Dermis blood vessel endothelial cell (primary cell): Measurements from ENCODE around the gene PAPSS1. TPM values are rescaled to one million over a fixed set of nuclear protein-coding genes. Genes with fewer than 3 reads are reported as not detected.

Source experiments
- DNase-seq: peaks from one replicate; pipeline ENCODE4 v3.0.0; 2010
- total RNA-seq: library from RNA; depleted of rRNA; stranded (reverse); fragments of >200 nt; gene quantifications from 2 replicates; pipeline ENCODE4 v1.2.3, GENCODE V29; 2014

Gene PAPSS1
- total RNA-seq, 1 donor from 2014 or later = 51.9 TPM

DNA sequence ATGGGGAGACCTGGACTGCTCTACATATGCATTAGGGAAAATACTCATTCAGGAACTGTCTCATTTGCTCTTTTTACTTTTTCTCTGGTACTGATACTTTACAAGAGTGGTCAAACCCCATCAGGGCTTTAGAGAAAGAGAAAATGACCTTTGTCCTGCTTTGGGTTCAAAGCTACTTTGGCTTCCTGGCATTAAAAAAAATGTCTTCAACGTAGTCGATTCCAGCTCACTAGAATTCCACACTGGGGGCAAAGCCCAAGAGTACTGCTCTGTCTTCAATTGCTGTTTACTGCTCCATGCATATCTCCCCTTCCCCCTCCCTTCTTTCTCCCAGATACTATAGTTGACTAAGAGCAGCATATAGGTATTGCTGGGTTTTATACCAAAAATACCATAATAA is 98.0 kb downstream of the PAPSS1 start:
- no peak for DNase-seq

DNA sequence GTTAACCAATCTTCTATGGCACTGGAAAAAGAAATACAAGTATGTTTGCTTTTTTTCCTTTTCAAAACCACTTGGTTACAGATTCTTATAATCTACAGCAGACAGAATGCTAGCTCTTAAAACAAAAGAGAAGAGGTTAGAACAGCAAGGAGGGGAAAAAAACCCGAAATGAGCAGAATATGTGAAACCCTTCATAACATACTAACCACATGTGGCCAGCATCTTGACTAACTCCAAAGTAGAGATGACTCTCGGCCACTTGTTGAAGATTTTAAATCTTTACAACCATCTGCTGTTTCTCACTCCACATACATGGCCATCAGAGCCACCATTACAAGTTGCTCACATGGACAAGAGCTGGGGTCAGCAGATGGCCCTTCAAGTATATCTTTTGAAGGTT is 100.3 kb downstream of the PAPSS1 start:
- no peak for DNase-seq

DNA sequence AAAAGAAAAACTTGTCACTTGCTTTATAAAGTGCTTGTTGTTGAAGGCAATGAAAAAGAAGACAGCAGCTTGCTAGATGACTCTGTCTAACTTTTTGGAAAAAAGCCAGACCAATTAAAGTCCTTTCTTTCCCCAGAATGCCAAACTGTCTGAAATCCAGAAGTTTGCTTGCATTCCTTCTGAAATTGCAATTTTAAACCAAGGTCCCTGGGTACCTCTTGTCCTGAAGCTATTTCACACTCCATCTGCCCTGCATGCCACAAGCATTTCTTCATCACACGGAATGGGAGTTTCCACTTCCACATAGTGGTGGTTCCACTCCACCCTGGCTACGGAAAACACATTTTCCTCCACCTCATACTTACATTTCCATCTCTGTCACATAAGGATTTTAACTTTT is 101.0 kb downstream of the PAPSS1 start:
- peak; percentile 7 for DNase-seq

DNA sequence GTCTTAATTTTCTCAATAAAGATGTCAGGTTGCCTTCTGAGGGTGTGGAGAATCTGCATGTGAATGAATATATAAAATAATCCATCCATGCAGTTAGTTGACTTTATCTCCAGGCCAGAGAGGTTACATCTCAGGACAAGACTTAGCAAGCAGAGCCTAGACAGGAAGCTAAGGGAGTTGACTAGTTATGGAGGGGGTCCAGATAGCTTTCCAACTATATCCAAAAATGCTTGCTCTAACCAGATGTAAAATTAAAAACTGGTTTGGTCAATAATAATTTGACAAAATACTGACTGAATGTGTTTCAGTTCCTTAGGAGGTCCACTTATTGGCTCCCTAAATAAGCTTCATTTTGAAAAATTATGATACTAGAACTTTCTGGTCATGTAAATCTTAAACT is 101.4 kb downstream of the PAPSS1 start:
- DNase-seq = no peak

DNA sequence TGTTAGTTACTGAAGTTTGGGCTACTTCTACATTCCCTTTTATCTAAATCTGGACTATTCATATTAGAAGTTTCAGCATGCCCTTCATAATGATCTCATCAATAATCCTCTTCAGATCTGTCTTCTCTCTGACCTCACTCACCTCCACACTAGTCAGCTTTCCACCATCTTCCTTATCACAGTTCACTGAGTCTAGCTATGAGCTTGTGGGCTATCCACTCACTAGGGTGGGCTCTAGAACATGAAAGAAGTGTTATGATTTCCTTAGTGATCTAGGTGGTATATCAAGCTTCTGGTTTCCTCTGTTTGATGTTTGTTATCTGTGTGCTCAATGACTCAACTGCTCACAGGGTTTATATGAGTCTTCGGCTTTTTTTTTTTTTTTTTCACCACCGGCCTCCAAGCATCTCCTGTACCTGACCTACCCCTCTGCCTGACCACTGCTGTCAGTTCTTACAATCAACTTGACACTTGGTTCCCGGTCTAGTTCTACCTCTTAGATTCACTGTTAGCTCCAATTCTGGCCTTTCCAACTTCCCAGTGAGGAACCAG is 103.1 kb downstream of the PAPSS1 start:
- no peak for DNase-seq

DNA sequence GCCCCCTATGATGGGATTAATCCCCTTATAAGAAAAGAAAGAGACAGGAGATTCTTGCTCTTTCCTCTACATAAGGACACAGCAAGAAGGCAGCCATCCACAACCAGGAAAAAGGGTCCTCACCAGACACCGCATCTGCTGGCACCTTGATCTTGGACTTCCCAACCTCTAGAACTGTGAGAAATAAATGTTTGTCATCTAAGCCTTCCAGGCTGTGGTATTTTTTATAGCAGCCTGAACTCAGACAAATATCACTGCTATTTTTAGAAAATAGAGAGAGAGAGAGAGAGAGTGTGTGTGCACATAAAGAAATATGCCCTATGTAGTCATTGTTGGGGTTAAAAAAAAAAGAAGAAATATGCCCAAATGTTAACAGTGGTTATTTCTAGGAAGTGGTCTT is 104.2 kb downstream of the PAPSS1 start:
- DNase-seq = no peak

DNA sequence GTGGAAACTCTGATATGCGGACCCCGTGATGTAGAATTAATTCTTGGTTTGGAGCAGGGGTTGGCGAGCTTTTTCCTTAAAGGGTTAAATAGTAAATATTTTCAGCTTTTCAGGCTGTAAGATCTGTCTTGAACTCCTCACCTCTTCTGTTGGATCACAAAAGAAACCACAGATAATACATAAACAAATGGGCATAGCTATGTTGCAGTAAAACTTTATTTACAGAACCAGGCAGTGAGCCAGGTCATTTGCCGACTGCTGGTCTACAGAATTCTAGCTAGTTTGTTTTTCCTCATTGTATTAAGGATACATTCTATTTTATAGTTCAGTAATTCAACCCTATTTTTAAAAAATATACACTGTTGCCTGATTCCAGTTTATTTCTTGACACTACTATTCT is 116.6 kb downstream of the PAPSS1 start:
- DNase-seq = no peak

DNA sequence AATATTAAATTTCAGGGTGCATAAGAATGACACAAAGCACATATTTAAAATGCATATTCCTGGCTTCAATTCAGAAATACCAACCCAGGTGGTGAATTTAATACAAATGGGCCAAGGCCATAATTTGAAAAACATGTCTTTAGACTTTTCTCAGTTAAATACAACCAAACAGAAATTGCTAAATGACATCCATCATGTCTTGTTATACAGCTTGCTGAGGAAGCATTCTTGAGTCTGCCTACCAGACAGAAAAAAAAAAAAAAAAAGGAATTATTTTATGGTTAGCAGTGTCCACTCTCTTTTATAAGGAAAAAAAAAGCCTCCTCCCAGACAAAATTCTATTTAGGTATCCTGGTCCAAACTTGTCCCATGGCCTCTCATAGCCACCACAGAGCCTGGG is 119.1 kb downstream of the PAPSS1 start:
- DNase-seq = no peak

DNA sequence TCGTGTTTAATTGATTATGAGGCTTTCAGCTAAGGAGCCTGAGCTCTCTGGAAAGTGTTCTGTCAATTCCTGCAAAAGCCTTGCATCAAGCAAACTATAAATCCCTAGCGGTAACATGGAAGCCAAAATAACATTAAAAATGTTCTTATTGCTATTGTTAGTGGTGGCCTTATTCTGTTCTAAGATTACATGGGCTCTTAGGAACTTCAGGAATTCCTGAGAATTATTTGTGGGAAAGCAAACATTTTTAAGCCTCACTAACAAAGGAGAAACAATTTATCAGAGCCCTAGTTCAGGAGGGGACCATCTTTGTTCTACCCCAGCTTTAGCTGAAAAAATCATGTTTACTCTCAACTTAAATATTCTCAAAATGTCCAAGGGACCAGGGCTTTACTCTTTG is 119.6 kb downstream of the PAPSS1 start:
- no peak for DNase-seq

DNA sequence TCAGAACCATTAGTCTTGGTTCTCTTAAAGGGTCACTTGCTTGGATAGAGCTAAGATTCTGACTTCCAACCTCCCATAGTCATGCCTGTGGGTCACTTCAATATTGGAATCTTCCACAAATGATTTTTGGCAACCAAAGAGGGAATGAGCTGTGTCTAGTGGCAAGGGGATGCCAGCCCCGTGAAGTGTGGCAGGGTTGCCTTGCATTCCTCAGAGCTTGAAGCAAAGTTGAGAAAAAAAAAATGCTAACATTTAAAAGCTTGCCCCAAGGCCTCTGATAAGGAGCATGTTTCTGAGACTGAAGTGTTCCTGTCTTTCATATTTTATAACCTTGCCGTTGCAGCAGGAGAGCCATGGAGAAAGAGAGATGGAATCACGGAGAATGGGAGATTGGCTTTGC is 120.2 kb downstream of the PAPSS1 start:
- no peak for DNase-seq

DNA sequence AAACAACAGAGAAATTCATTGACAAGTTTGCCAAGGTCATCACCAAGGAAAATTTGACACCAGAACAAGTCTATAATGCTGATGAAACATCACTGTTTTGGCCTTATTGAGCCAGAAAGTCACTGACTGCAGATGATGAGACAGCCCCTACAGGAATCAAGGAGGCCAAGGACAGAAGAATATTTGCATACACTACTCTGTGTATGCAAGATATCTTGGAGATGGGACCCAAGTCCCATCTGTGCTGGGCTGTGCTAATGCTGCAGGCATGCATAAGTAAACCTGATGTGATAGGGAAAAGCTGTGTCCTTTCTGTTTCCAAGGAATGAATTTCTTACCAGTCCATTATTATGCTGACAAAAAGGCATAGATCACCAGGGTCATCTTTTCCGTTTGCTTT is 126.8 kb downstream of the PAPSS1 start:
- DNase-seq = no peak

DNA sequence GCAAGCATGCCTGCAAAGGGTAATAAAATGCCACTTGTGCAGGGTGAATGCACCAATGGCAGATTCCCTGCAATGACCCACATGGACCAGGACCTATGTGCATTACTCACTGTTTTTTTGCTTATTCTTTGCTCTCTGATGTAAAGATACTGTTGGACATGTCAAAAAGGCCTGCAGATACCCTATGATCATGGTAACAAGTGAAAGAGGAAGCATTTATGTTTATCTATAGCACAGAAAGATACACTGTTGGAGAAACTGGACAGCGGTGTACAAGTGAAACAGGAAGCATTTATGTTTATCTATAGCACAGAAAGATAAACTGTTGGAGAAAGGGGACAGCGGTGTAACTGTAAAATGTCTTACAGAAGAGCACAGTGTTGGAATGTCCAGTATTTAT is 127.5 kb downstream of the PAPSS1 start:
- DNase-seq = no peak

DNA sequence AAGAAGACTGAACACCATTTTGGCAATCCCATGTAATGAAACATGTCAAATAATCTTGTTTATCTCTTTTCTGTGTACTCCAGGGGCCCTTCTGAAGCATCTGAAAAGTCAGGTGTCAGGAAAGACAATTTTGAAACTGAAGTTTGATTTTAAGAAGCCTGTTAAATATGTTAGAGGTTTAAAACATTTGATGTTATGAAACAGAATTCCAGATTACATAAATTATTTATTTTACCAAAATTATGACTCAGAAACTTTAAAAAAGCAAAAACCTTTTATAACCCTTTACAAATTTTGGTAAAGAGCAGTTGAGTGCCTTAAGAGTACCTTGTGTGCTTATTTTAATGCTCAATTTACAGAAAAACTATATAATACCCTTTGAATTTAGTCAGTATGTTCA is 130.8 kb downstream of the PAPSS1 start:
- no peak for DNase-seq

DNA sequence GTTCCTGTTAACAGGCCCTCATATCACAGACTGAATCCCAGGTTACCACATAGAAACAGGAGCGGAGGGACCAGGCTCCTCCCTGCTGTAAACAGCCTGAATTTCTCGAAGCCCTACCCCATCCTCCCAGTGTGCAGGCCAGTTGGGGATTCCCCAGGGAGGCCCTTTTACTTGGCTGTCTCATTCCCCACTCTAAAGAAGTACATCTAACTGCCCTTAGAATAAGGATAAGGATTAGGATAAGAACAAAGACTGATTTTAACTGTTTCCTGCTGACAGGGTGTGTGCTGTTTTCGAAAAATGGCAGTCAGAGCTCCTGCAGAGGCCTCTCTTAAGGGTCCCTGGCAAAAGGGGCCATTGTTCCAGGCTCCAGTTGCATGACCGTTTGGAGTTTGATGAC is 133.7 kb downstream of the PAPSS1 start:
- no peak for DNase-seq

DNA sequence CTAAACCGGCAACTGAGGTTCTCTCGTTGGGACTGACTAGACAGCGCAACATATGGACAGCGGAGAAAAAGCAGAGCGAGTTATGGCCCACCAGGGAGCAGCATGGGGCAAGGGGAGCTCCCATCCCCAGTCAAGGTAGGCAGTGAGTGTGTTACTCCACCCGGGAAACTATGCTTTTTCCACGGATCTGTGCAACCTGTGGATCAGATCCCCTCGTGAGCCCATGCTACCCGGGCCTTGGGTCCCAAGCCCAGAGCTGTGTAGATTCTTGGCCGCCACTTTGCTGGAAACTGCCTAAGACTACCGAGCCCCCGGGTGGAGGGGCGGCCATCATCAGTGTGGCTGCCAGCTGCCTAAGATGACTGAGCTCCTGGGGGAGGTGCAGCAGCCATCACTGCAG is 140.9 kb downstream of the PAPSS1 start:
- DNase-seq = no peak

DNA sequence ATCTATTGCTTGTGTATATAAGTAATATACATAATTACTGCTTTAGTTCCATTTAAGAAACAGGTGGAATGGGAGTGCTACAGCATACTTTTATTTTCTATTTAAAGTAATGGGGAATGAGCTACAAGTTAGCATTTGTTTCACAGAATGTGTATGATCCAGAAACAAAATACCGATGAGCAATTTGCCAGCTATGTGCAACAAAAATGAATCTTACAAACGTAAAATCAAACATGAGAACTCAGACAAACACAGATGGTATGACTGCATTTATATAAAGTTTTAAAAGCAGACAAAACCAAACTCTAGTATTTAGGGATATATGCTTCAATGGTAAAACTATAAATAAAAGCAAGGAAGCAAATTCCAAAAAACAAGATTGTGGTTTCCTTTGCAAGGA is 141.7 kb downstream of the PAPSS1 start:
- no peak for DNase-seq

DNA sequence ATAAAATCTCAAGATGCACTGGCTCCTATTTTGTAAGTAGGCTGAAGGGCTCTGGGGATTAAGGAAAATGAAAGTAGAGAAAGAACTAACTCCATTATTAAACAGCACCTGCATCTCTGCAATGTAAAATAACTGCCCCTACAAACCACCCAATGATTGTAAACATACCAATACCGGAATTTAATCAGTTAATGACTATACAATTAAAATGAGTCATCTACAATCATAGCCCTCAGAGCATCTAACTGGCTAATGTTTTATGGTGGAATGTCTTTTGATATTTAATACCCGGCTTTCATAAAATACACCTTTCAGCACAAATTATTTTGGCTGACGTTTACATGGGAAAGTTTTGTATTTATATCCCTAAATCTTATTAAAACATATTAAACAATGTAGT is 142.3 kb downstream of the PAPSS1 start:
- no peak for DNase-seq

DNA sequence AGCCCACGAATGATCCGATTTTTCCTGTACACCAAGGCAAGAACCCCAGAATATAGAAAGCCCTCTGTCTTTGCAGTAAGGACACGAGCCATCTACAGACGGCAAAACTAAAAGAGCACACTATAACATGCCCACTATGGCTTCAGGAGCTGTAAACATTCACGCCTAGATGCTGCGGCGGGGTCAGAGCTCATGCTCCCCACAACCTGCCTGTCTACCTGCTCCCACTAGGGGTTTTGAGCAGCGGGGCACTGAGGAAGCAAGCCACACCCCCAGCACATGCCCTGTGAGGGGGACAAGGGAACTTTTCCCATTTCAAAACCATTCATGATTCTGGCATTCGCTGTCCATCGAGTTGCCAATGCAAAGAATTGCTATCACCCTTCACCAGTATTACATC is 144.8 kb downstream of the PAPSS1 start:
- no peak for DNase-seq

DNA sequence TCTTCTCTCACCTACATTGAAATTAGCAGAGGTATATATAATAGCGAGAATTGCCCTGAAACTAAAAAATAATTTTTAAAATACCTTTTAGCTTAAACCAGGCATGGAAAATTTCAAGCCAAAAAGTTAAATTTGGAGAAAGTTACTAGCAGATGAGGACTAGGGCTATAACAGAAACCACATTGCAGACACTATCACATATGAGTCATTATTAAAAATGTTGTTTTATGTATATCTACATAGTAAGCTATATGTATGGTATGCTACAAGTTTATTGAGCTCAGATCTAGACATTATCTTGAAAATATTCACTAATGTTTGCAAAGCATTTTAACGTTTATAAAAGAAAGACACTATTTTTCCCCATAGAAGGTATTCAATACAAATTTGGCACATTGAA is 147.8 kb downstream of the PAPSS1 start:
- DNase-seq = no peak

DNA sequence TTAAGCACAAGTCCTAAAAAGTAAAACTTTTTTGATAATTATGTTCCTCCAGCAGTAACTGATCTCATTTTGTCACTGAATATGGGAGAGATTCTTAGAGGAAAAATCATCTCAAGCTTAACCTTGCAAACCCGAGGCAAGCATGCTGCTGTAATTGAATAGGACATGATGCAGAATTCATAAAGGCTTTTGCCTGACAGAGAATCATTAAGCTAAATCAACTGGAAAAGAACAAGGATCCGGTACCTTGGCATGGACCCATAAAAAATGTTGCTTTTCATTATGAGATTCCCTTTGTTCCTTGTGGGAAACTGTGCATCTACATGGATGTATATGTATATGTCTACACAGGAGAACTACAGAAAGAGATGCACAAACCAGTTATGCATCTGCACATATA is 149.1 kb downstream of the PAPSS1 start:
- no peak for DNase-seq

DNA sequence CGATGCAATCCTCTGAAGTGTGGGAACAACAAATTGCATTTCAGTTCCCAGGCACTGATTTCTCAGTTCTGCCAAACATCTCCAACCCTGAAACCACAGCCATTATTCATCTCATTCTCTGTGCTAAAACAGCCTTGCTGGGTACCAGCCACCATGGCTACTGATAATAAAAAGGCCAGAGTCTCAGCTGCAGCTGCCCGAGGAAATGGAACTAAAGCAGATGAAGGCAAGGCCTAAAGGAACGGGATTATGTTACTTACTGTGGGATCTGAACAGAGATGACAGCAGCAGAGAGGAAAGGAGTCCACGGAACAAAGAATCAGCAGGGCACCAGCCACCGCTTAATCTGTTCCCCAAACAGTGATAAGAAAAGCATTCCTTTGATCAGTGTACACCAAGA is 155.7 kb downstream of the PAPSS1 start:
- no peak for DNase-seq
